ENCODE results near the gene VILL.
"Not testable (repeated sequence)": the region's sequence is repeated elsewhere in the genome, so short reads cannot be mapped to it uniquely, and the experiment has no call there.

Gene VILL

GRCh38 chr3:37964146-37964545, 26.4 kb upstream of the VILL start:
- ATAC-seq: no peak

- no peak for ATAC-seq
Measured at GRCh38 chr3:37964716-37965115, 25.9 kb upstream of the VILL start.

- ATAC-seq: peak in 1 of 2 donors; percentile 51
Measured at GRCh38 chr3:37967260-37967881, 23.2 kb upstream of the VILL start.

GRCh38 chr3:37968199-37968598, 22.4 kb upstream of the VILL start:
- no peak for ATAC-seq

GRCh38 chr3:37968813-37969595, 21.6 kb upstream of the VILL start:
- ATAC-seq: no peak

GRCh38 chr3:37969596-37970100, 20.9 kb upstream of the VILL start:
- no peak for ATAC-seq

- ATAC-seq: no peak
Measured at GRCh38 chr3:37970802-37971201, 19.8 kb upstream of the VILL start.

GRCh38 chr3:37971467-37971866, 19.1 kb upstream of the VILL start:
- no peak for ATAC-seq

- not testable (repeated sequence) for ATAC-seq
Measured at GRCh38 chr3:37972056-37972455, 18.5 kb upstream of the VILL start.

- ATAC-seq: no peak
Measured at GRCh38 chr3:37973246-37974054, 17.1 kb upstream of the VILL start.

GRCh38 chr3:37974121-37975083, 16.2 kb upstream of the VILL start:
- ATAC-seq: peak; percentile 87 to 88

- ATAC-seq: no peak
Measured at GRCh38 chr3:37979541-37980461, 10.8 kb upstream of the VILL start.

- ATAC-seq: no peak
Measured at GRCh38 chr3:37980462-37981347, 9.9 kb upstream of the VILL start.

- no peak for ATAC-seq
Measured at GRCh38 chr3:37981348-37981664, 9.3 kb upstream of the VILL start.

GRCh38 chr3:37982331-37982730, 8.3 kb upstream of the VILL start:
- ATAC-seq: no peak

- ATAC-seq: no peak
Measured at GRCh38 chr3:37984051-37984450, 6.5 kb upstream of the VILL start.

GRCh38 chr3:37984596-37984995, 6.0 kb upstream of the VILL start:
- ATAC-seq: no peak

- ATAC-seq: no peak
Measured at GRCh38 chr3:37985637-37986320, 4.8 kb upstream of the VILL start.

Data from activated CD4-positive, CD25-positive, alpha-beta regulatory T cell treated with anti-CD3 and anti-CD28 coated beads, Interleukin-2, amount 50 U/mL, for 24 hours (primary cell).